Esophagus muscularis mucosa (tissue), 4 donors: Measurements from ENCODE around the gene PTPRN. TPM values are rescaled to one million over a fixed set of nuclear protein-coding genes. Genes with fewer than 3 reads are reported as not detected.

Experiments
- DNase-seq: peaks from one replicate; pipeline ENCODE4 v3.0.0-alpha.2; 2017; ENCODE audit errors: extremely low spot score
- H3K27ac ChIP-seq, 4 donors: fragments of 200-600 bp; sonication (generic); replicated peaks in 1 of 4; 1 replicate in 3 of 4; 2 replicates in 1 of 4; pipeline ENCODE4 v1.5.1; 2016 to 2019; ENCODE audit warnings: mild to moderate bottlenecking in 1 of 4
- H3K27me3 ChIP-seq, 4 donors: fragments of 200-600 bp; sonication (generic); one replicate each; pipeline versions ENCODE4 v1.5.1 to v1.6.0; 2016 to 2019
- H3K36me3 ChIP-seq, 4 donors: fragments of 200-600 bp; sonication (generic); one replicate each; pipeline ENCODE4 v1.5.1; 2016 to 2019
- H3K4me1 ChIP-seq, 4 donors: fragments of 200-600 bp; sonication (generic); one replicate each; pipeline ENCODE4 v1.5.1; 2016 to 2019
- H3K4me3 ChIP-seq, 4 donors: fragments of 200-600 bp; sonication (generic); 1 replicate in 2 of 4; 2 replicates in 2 of 4; pipeline ENCODE4 v1.5.1; 2016 to 2019; ENCODE audit warnings: mild to moderate bottlenecking in 4 of 4, moderate library complexity in 1 of 4
- H3K9me3 ChIP-seq, 4 donors: fragments of 200-600 bp; sonication (generic); 1 replicate in 3 of 4; 2 replicates in 1 of 4; pipeline ENCODE4 v1.5.1; 2016 to 2019
- CTCF ChIP-seq, 3 experiments: fragments of 200-600 bp in 2 of 3; fragments of 450-650 bp in 1 of 3; sonication (generic) in 2 of 3; IDR thresholded peaks; one replicate each; pipeline ENCODE4 v1.5.1; 2017 to 2019; ENCODE audit warnings: antibody characterized with exemption in 3 of 3, mild to moderate bottlenecking in 2 of 3, moderate library complexity in 1 of 3
- EP300 ChIP-seq: sonication (generic); formaldehyde crosslinking; IDR thresholded peaks from one replicate; pipeline ENCODE4 v1.6.1; 2017; ENCODE audit warnings: antibody characterized with exemption
- POLR2A ChIP-seq: fragments of 450-650 bp; IDR thresholded peaks from one replicate; pipeline ENCODE4 v1.6.1; 2017; ENCODE audit warnings: antibody characterized with exemption, moderate library complexity, mild to moderate bottlenecking, low read depth
- POLR2AphosphoS5 ChIP-seq, 2 donors: sonication (generic); formaldehyde crosslinking; IDR thresholded peaks; one replicate each; pipeline ENCODE4 v1.6.1; 2017; ENCODE audit warnings: antibody characterized with exemption in 2 of 2
- WGBS: methylation state at CpG from one replicate; pipeline ENCODE4 v1.1.5; 2018; 5-methylcytosine and 5-hydroxymethylcytosine counted together
- intact Hi-C: fragments of 100-400 bp; cut with DNase I; formaldehyde crosslinking; loops from one replicate; pipeline ENCODE4 v1.15.1; 2023
- total RNA-seq, 4 donors: library from RNA; depleted of rRNA; stranded (reverse); fragments of >200 nt; gene quantifications; one replicate each; pipeline versions ENCODE4 v1.1.0 to v1.2.1, GENCODE V29; 2016

PTPRN gene
- total RNA-seq, 4 donors from 2014 or later = 2.1 to 6.6 (median 4.1) TPM

GRCh38 chr2:219293736-219294231, 15.4 kb downstream of the PTPRN start:
- Histone ChIP-seq H3K4me1 (peaks cover 9 to 38% (median 35%) of the 10 kb centered on the region in 4 donors), H3K27me3 (no peaks in the 10 kb centered on the region), H3K9me3 (no peaks in the 10 kb centered on the region), H3K4me3 (peak overlapping the region in 2 of 4 donors; percentile 62 to 70), H3K36me3 (no peaks in the 10 kb centered on the region), H3K27ac (peak overlapping the region; percentile 80 to 90 (median 86))
- intact Hi-C loops = loop anchor here (10.0 kb wide), 1 partner anchor 49 kb away; the partner anchor contains the start of genes GLB1L and STK16
- no peak for DNase-seq
- WGBS = 82% methylated on average over 5 of the region's 5 CpGs
- TF ChIP-seq EP300 (no peak), POLR2AphosphoS5 (IDR thresholded peaks at IDR 0.05) (no peak), POLR2A (no peak), CTCF (IDR thresholded peaks at IDR 0.05) (no peak)

- no peak for DNase-seq
- TF ChIP-seq CTCF (IDR thresholded peaks at IDR 0.05) (no peak), POLR2AphosphoS5 (IDR thresholded peaks at IDR 0.05) (no peak), POLR2A (no peak), EP300 (no peak)
- Histone ChIP-seq H3K27me3 (no peaks in the 10 kb centered on the region), H3K36me3 (no peaks in the 10 kb centered on the region), H3K27ac (no peak overlapping the region), H3K4me3 (no peak overlapping the region), H3K4me1 (peaks cover 9 to 37% (median 31%) of the 10 kb centered on the region in 4 donors), H3K9me3 (no peaks in the 10 kb centered on the region)
- 85% methylated on average over 9 of the region's 9 CpGs for WGBS
- intact Hi-C loops = loop anchor here (10.0 kb wide), 1 partner anchor 48 kb away; the partner anchor contains the start of genes GLB1L and STK16
These were observed 16.6 kb downstream of the PTPRN start for GRCh38 chr2:219292616-219293015.

GRCh38 chr2:219291910-219292490, 17.2 kb downstream of the PTPRN start:
- no peak for TF ChIP-seq CTCF (IDR thresholded peaks at IDR 0.05)
- no peak for TF ChIP-seq EP300
- no peak for TF ChIP-seq POLR2A
- no peak for TF ChIP-seq POLR2AphosphoS5 (IDR thresholded peaks at IDR 0.05)
- Histone ChIP-seq H3K27ac (no peak overlapping the region), H3K9me3 (no peaks in the 10 kb centered on the region), H3K36me3 (no peaks in the 10 kb centered on the region), H3K4me1 (peaks cover 9 to 37% (median 32%) of the 10 kb centered on the region in 4 donors), H3K4me3 (no peak overlapping the region), H3K27me3 (no peaks in the 10 kb centered on the region)
- WGBS = 73% methylated on average over 3 of the region's 4 CpGs
- DNase-seq = no peak
- intact Hi-C loops = loop anchor here (10.0 kb wide), 1 partner anchor 47 kb away; the partner anchor contains the start of genes GLB1L and STK16

- TF ChIP-seq POLR2AphosphoS5 (IDR thresholded peaks at IDR 0.05) (no peak), POLR2A (no peak), CTCF (IDR thresholded peaks at IDR 0.05) (no peak), EP300 (no peak)
- no peak for DNase-seq
- 89% methylated on average over 7 of the region's 7 CpGs for WGBS
- Histone ChIP-seq H3K27ac (no peak overlapping the region), H3K36me3 (peaks cover 0 to 4% (median 3%) of the 10 kb centered on the region in 4 donors), H3K27me3 (no peaks in the 10 kb centered on the region), H3K4me1 (peaks cover 9 to 42% (median 37%) of the 10 kb centered on the region in 4 donors), H3K4me3 (no peak overlapping the region), H3K9me3 (no peaks in the 10 kb centered on the region)
- intact Hi-C loops = loop anchor here (10.0 kb wide), 1 partner anchor 47 kb away; the partner anchor contains the start of genes GLB1L and STK16
These were observed 17.8 kb downstream of the PTPRN start for GRCh38 chr2:219291394-219291793.
